D721Med (cell line): Measurements from ENCODE around the gene NEUROD1.

Experiments used
- DNase-seq: peaks from one replicate; pipeline ENCODE4 v3.0.0; 2011; ENCODE audit warnings: low spot score; ENCODE audit not compliant: insufficient read length
- FAIRE-seq: peaks from 2 replicates; lab custom pipeline; 2011; peaks lifted over from hg19 to GRCh38; lab: Jason Lieb, UNC
- TF ChIP-seq, protein P1 (sequence below): IDR thresholded peaks from 2 replicates; pipeline ENCODE4 v1.5.1; 2012; ENCODE audit warnings: mild to moderate bottlenecking, control low read depth; ENCODE audit not compliant: insufficient read depth; ENCODE audit errors: missing control alignments

NEUROD1 gene

DNA sequence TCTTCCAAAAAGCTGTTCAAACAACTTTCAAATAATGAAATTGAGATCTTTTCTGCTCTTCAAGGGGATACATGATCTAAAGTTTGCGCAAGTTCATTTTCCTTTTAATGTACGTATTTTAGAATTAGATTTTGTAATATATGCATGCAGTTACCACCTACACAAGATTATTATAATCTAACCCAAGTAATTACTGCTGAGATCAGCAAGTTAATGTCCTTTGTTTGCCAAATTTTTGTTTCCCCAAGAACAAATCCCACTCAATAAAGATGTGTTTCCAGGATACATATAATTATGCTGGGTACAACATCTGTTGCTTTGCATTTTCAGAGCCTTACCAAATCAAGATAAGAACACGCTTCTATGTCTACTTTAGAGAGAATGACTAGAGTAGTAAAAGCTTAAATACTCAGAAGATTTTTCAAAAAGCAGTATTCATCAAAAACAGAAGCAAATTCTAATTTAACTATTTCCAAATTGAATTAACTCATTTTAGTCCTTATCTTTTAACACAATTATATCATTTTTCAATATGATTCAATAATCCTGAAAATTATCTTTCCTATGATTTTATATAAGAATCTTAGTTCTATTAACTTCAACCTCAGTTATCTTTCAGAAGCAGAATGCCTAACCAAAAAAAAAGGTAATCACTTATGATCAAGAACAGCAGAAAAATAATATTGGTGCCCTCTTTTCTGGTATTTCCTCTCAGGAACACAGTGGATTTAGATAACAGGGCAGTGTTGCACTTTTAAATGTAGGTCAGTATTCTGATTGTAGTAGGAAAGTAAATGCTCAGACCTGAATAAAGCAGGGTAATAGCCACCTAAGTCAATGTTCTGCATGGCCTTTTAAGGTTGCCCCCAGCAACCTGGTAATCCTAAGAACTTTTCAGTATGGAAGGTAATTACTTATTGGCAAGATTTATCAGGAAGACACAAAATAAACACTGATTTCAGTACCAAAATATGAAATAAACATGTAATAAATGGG lies 51.4 kb downstream of the NEUROD1 start:
- no peak for DNase-seq

DNA sequence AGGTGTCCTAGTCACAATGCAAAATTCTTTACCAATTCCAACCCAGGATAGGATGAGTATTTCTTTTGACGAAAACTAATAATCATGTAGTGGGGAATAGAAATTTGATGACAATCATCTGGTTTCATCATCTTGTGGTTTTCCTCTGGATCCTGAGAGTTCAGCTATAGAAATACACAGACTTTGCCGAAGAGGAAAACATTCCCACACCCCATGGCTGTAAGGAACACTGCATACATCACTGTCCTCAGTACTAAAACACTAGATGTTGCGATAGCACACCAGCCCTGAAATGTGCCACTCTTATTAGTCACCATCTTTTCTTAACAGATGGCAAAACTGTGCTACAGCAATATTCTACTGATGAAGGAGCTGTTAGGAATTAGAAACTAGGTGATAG lies 52.8 kb downstream of the NEUROD1 start:
- TF ChIP-seq, protein P1, sequence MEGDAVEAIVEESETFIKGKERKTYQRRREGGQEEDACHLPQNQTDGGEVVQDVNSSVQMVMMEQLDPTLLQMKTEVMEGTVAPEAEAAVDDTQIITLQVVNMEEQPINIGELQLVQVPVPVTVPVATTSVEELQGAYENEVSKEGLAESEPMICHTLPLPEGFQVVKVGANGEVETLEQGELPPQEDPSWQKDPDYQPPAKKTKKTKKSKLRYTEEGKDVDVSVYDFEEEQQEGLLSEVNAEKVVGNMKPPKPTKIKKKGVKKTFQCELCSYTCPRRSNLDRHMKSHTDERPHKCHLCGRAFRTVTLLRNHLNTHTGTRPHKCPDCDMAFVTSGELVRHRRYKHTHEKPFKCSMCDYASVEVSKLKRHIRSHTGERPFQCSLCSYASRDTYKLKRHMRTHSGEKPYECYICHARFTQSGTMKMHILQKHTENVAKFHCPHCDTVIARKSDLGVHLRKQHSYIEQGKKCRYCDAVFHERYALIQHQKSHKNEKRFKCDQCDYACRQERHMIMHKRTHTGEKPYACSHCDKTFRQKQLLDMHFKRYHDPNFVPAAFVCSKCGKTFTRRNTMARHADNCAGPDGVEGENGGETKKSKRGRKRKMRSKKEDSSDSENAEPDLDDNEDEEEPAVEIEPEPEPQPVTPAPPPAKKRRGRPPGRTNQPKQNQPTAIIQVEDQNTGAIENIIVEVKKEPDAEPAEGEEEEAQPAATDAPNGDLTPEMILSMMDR = no peak
- no peak for FAIRE-seq
- DNase-seq = no peak

More for the DNA sequence above, 51.4 kb downstream of the NEUROD1 start:
- TF ChIP-seq, protein P1 = no peak
- FAIRE-seq = peak; percentile 84

DNA sequence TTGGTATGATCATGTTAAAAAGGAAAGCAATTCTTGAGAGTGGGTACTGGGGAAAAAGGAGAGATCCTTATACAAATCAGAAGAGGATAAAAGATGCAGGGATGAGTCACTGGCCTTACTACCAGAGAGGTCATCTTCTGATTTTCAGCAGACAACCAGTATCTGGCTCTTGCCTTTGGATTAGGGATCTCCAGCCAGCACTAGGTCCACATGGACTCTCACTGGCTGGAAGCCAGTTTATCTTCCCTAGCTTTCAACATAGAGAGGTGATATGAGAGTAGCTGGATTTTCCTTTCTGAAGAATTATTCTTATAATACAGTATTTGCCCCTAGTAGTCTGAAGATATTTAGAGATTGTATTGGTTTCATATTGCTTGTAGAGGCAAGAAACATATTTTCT lies 53.6 kb downstream of the NEUROD1 start:
- FAIRE-seq = peak; percentile 46
- TF ChIP-seq, protein P1 = no peak
- DNase-seq = no peak
